ENCODE data around the gene TMEM132E.

The TMEM132E gene

GRCh38 chr17:34637041-34637547 lies 57.7 kb downstream of the TMEM132E start:
- DNase-seq, result no peak

GRCh38 chr17:34637548-34638525 lies 58.5 kb downstream of the TMEM132E start:
- no peak for DNase-seq

GRCh38 chr17:34638526-34639260 lies 59.3 kb downstream of the TMEM132E start:
- DNase-seq, result no peak

GRCh38 chr17:34639706-34640425 lies 60.5 kb downstream of the TMEM132E start:
- DNase-seq, result peak; percentile 52

GRCh38 chr17:34641368-34641767 lies 62.0 kb downstream of the TMEM132E start:
- DNase-seq, result no peak

- DNase-seq, result no peak
Measured at GRCh38 chr17:34644941-34645550, 65.7 kb downstream of the TMEM132E start.

GRCh38 chr17:34645594-34645993 lies 66.2 kb downstream of the TMEM132E start:
- DNase-seq, result peak; percentile 74

GRCh38 chr17:34647511-34647910 lies 68.1 kb downstream of the TMEM132E start:
- DNase-seq, result no peak

GRCh38 chr17:34650051-34650750 lies 70.8 kb downstream of the TMEM132E start:
- DNase-seq, result no peak

GRCh38 chr17:34651402-34651811 lies 72.0 kb downstream of the TMEM132E start:
- no peak for DNase-seq

GRCh38 chr17:34652021-34652555 lies 72.7 kb downstream of the TMEM132E start:
- no peak for DNase-seq

- no peak for DNase-seq
Measured at GRCh38 chr17:34653511-34653910, 74.1 kb downstream of the TMEM132E start.

- DNase-seq, result no peak
Measured at GRCh38 chr17:34654276-34654880, 75.0 kb downstream of the TMEM132E start.

GRCh38 chr17:34654881-34655276 lies 75.5 kb downstream of the TMEM132E start:
- no peak for DNase-seq

GRCh38 chr17:34656801-34657200 lies 77.4 kb downstream of the TMEM132E start:
- no peak for DNase-seq

GRCh38 chr17:34658811-34659560 lies 79.6 kb downstream of the TMEM132E start:
- peak; percentile 58 for DNase-seq

- DNase-seq, result peak; percentile 28
Measured at GRCh38 chr17:34663714-34664113, 84.3 kb downstream of the TMEM132E start.

- no peak for DNase-seq
Measured at GRCh38 chr17:34665150-34665806, 85.9 kb downstream of the TMEM132E start.

Measured in NCI-H2029 (cell line).